Fibroblast of skin of abdomen (primary cell): ENCODE data around the gene AKAP13.
"Not testable (repeated sequence)": the region's sequence is repeated elsewhere in the genome, so short reads cannot be mapped to it uniquely, and the experiment has no call there.

Experiments
- DNase-seq: peaks from one replicate; pipeline ENCODE4 v3.0.0-alpha.2; 2013

Gene AKAP13

DNA sequence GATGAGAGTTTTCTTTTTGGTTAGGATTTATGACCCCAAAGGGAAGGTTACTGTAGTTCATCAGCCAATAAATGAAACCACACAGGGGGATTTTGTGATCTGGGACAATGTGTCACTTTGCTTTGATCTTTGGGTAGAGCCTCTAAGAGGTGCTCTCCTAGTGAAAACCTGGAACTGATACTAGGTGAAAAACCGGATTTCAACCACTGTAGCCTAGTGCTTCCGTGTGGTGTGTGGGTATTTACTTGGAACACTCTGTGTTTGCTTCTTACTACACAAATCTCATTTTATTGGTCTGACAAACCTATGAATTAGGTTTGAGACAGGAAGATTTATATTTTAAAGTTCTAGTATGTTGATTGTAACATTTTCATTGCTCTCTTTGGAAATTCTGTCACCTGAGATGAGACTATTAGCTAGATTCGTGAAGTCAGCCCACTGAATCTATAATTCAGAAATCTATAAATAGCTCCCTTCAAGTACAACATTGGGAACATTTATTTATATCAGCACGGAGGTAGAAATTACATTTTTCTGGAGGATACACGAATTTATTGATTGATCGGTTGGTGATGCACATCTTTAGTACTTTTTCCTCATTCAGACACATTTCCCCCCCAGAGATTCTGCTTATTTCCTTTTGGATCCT lies 119.8 kb downstream of the AKAP13 start:
- no peak for DNase-seq

DNA sequence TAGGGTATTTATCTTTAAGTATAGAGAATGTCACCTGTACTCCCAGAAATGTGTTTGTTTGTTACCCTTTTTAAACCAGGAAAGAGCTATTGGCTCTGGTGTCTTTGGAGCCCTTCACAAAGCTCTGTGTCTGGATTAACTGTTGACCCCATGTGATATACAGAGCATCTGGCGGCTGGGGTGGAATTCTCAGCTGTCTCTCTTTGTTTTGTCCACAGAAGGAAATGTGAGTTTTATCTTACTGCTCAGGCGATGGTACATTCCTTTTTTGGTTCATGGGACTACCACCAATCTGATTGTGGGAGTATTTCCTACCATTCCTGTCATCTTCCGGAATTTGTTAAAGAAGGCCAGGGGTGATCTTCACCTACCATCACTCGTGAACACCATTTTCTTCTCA lies 120.3 kb downstream of the AKAP13 start:
- no peak for DNase-seq

DNA sequence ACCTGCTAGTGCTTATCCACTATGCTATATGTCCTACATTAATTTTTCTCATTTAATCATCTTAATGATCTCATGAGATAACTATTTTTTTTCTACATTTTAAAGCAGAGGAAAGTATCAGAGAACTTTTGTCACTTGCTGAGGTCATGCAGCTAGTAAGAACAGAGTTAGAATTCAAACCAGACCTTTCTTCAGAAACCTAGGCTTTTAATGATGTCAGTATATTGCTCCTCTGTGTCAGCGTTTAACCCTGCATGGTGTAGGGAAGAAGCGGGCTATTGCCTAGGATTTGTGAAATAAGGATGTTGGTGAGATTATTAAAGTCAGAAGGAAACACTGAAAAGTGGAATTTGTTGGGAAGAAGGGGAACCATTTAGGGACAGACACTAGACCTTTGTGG lies 121.2 kb downstream of the AKAP13 start:
- no peak for DNase-seq

DNA sequence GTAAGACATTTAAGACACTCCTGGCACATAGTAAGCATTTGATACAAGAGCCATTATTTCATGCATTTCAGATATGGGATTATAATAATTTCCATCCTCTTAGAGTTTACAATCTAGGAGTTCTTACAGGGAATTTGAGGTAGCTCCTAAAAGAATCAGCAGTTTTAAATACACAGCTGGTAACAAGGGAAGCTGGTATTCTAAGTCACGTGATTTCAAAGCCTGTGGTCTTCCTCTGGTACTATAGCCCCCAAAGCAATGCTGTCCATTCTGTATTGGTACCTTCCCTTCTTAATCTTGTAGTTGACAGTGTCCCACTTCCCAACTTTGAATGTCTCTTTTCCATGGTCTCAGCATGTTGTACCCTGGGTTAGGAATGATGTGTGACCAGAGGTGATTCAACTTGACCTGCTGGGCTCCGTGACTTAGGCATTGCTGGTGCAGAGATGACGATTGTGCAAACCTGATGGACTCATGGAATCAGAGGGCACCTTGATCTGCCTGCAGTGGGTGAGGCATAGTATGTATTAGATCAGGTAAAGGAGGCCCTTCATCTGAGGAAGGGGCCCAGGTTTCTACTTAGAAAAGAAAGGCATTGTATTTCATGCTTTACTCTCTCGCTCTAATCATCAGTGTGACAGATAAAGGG lies 122.9 kb downstream of the AKAP13 start:
- DNase-seq = no peak

DNA sequence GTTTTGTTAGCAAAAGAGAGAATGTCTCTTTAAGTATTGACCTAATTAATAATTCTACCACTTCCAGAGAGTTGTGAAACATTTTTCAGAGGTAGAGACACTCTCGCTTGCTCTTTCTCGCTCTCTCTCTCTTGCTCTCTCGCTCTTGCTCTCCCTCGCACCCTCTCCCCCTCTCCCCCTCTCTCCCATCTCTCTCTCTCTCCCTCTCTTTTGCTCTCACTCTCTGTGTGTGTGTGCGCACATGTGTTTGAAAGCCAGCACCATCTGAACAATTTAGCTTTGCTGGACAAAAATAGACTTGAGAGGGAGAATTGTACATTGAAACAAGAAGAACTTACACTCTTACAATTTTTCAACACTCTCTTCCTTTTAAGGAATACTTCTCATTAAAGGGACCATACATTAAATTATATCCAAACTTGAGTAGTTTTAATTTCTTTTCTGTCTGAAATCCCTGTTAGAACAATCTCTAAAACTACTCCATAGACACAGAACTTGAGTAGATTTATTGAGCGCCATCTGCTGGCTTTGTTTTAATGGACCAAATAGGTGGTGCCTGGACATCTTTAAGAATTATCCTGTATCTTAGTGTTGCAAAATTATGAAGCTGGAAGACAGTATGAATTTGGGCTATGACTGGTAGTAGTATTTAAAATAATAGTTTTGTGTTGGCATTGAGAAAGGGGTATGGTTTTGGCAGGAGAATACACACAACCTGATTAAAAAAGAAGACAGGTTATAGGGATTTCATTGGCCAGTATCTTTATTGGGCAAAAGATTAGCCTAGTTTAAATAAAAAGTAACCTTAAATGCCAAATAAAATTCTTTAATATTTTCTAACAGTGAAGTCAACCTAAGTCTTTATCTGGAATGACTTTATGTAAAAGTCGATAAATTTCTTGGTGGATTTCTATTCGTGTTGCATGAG lies 124.6 kb downstream of the AKAP13 start:
- DNase-seq = peak; percentile 62

DNA sequence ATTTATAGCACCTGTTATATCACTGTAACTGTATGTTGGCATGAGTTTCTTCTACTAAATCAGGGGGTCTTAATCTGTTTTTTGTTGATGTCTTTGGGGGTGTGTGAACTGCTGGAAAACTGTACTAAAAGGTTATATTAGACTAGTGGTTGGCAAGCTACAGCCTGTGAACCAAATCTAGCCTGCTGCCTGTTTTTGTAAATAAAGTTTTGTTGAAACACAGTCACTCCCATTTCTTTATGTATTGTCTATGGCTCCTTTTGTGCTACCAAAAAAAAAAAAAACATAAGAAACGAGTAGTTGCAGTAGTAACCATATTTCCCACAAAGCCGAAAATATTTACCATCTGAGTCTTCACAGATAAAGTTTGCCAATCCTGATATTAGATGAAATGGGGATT lies 126.7 kb downstream of the AKAP13 start:
- no peak for DNase-seq

DNA sequence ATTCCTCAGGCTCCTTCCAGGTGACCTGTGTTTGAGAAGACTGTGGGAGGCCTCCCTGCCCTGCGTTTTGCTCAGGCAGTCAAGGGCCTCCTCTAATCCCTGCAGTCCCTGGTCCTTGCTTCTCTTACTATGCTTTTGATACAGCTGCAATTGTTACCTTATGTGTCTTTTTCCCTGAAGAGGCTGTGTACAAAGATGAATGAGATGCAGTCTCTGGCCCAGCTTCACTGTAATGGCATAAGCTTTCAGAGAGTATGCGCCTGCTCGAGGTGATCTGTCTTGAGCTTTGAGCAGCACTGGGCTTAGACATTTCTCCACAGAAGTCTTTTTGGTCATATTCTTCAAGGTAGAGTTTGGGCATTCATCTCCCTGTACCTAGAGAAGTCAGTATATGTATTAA lies 129.6 kb downstream of the AKAP13 start:
- no peak for DNase-seq

DNA sequence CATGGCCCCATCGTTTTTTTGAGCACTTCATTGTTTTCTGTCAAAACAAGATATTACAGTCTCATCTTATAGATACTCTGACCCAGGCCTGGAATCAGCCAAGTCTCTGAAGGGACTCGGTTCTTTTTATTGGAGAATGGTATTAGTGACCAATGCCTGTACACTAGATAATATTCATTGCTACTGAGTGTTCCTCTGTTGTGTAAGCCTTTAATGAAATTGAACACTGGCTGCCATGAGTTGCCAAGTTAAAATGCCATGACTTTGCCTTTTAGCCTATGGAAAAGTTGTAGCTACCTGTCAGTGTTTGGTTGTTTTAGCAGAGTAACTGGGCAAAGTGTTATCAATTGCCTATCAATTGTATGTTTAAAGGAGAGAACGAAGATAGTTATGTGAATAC lies 134.0 kb downstream of the AKAP13 start:
- no peak for DNase-seq

DNA sequence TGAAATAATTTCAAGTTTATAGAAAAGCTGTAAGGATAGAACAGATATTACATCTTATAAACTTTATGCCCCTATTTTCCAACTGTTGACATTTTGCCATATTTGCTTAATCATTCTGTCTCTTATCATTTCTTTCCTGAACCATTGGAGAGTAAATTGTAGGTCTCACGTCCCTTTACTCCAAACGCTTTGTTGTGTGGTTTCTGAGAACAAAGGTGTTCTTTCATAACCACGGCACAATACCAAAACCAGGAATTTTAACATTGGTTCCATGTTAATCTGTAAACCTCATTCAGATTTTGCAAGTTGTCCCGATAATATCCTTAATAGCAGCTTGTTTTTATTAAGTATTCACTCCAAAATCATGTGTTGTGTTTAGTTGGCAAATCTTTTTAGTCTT lies 134.8 kb downstream of the AKAP13 start:
- no peak for DNase-seq

DNA sequence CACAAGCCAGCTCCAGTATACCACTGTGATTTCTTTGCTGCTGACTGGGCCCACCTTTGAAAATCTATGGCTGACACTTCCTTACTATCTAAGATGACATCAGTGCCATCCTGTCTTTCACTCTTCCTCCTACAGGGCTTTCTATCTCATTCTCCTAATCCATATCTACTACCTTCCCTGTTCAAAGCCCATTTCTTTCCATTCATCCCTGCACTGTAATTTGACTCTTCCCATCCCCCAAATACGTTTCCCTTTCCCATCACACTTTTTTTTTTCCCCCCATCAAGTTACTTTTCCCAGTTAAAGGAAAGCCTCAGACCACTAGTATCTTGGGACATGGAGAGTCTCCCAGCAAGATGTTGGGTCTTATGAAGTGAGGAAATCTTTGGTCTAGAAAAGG lies 136.7 kb downstream of the AKAP13 start:
- no peak for DNase-seq

DNA sequence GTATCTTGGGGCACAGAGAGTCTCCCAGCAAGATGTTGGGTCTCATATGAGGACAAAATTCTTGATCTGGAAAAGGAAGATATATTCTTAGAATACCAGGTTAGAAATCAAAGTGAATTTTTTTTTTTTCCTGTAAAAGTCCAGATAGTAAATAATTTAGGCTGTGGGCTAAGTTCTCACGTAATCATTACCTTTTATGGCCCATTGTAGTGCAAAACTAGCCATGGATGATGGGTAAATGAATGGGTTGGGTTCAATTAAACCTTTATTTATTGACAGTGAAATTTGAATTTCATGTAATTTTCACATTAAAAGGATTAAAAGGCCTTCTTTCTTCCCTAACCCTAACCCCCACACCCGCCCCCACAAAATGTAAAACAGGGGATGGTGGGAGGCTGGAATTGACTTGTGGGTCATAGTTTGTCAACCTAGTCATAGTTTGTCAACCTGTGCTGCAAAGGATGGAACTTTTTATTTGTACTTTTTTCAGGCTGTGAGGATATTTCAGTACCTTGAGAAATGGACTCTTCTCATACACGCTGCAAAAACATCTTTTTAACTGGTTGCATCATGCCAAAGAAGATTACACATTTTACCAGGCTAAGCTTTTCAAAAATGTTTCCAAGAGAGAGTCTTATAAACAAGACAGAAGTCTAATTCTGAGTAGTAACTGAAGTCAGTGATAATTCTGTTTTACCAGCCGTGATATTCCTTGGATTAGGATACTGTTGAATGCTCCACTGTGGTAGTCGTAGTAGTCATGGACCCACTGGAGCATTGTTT lies 138.8 kb downstream of the AKAP13 start:
- DNase-seq = peak; percentile 10

DNA sequence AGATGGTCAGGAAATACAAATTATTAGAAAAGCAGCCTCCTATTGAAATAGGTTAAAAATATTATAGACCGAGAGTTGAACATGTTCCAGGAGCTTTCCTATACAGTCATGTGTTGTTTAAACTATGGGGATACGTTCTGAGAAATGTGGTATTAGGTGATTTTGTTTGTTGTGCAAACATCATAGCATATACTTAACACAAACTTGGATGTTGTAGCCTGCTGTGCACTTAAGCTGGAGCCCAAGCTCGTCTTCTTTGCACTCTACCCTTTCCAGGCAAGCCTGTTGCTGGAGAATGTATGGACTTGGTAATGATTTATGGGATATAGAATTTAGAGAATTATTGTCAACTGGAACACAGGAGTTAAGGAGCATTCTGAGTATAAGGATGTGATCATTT lies 140.2 kb downstream of the AKAP13 start:
- no peak for DNase-seq

DNA sequence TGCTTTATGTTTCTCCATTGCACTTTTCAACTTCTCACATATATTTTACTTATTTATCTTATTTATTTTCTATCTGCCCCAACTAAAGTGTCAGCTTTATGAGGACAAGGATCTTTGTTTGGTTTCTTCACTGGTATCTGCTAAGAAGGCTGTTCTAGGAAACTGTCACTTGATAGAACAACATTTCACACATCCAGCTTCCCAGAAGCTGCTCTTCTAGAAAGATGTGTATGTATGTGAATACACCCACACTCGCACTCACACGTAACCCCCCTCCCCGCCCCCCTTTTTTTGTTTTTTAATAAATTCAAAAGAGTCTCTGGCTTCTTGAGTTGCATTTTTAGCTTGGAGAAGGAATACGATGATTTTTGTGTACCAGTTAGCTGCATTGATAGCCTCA lies 143.1 kb downstream of the AKAP13 start:
- DNase-seq = no peak

DNA sequence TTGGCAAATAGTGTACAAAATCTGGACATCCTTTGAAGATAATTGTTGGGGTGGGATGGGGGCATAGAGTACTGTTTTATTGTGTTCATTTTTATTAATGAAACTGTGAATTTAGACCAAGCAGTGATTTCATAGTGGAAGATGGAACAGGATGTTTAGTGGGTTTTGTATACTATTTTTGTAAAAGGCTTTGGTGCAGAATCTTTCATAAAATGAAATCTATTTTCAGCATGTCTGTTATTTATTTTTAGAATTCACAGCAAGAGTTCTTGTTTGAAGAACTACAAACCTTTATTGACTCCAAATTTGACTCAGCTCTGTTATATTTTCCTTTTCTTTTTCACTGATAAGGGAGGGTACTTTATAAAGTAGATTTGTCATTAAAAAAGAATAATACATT lies 145.4 kb downstream of the AKAP13 start:
- DNase-seq = no peak

DNA sequence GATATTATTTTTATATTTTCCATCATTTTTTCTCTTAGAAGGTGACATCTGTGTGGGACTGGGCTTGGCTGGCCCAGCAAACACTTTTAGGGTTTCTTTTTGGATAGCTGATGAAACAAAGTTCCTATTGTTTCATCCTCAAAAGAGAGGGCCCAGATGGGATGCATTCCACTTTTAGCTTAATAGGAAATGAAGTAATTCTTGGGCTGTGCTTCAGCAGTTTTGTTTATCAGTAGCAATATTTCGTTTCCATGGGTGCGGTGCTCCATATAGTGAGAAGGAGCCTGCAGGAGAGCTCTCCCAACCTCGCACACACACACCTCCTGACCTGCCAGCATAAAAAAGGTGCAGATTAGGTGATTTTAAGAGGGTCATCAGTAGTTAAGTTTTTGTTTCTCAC lies 147.5 kb downstream of the AKAP13 start:
- peak; percentile 82 for DNase-seq

DNA sequence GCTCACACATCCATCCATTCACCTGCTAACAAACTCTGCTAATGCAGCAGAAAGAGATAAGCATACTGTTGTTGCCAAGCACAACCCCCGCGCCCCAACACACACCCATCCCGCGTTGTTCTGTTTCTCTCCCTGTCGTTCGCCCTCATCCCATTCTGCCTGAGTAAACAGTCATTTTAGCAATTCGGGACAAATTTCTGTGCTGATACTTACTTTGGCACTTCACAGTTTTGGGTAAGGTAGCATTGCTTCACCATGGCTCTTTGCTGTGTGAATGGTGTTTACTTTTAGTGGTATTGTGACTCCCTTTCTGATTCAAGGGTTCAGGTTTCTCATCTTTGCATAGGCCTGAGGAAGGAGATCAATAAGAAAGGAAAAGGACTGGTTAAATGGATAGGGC lies 149.7 kb downstream of the AKAP13 start:
- no peak for DNase-seq

DNA sequence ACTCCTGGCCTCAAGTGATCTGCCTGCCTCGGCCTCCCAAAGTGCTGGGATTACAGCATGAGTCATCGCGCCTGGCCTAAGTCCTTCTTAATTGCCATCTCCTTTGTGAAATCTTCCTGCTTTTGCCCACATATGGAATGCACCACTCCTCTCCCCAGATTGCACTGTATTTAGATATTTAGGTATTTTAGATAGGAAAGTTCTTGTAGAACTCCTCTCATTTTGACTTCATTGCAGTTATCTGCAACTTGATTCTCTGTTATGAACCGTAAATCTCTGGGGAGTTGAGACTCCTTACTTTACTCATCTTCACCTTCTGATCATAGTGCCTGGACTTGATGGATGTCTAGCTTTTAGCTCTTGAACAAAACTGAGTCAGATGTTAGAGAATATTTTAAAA lies 150.7 kb downstream of the AKAP13 start:
- peak; percentile 35 for DNase-seq

DNA sequence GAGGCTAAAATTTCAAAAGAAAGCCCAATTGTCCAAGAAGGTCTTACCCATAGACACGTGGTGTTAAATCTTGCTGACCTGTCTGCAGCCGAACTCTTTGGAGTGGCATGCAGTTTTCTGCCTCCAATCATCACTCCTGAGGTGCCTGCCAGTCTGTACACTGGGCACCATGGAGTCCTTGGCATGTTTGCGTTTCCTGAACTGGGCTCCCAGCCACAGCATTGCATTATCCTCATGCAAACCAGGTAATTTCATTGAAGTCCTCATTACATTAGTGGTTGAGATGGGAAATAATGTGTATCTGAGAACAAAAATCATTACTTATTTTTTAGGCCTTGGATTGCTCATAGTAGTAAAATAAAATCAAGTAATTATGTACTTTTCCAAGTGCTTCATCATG lies 152.3 kb downstream of the AKAP13 start:
- no peak for DNase-seq

DNA sequence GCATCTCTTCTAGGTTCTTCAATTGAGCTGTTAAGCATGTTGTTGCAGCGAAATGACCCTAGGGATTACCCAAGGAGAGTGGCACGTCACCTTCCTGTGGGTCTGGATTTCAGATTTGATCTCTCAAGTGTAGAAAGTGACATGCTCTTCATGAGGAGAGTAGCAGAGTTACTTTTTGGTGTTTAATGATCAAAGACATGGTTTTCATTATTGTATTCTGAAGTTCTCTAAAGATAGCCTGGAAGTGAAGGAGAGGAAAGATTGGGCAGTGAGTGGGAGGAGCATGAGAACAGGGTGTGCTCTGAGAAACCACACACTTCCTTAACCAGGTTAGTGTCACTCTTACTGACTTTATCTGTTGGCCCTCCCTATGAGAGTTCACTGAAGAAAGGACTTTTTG lies 153.6 kb downstream of the AKAP13 start:
- DNase-seq = no peak

DNA sequence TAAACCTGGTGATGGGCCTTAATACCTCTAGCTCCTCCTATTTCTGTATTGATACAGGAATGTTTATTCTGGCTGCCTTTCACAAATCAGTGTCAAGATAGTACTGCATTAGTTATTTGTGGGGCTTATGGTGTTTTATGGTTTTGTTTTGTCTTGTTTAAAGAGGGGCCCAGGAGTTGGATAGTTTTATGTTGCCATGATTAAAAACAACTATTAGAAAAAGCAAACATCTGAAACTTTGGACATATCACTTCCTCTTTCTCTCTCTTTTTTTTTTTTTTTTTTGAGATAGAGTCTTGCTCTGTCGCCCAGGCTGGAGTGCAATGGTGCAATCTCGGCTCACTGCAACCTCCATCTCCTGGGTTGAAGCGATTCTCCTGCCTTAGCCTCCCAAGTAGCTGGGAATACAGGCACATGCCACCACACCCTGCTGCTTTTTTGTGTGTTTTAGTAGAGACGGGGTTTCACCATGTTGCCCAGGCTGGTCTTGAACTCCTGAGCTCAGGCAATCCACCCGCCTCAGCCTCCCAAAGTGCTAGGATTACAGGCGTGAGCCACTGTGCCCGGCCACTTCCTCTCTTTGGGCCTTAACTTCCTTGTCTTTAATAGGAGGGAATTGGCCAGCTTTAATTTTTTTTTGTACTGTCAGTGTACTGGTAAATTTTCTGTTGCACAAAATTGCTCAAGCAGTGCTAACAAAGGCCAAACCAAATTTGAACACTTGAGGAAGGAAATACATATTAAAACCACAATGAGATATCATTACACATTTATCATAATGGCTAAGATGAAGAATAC lies 155.3 kb downstream of the AKAP13 start:
- DNase-seq = not testable (repeated sequence)

DNA sequence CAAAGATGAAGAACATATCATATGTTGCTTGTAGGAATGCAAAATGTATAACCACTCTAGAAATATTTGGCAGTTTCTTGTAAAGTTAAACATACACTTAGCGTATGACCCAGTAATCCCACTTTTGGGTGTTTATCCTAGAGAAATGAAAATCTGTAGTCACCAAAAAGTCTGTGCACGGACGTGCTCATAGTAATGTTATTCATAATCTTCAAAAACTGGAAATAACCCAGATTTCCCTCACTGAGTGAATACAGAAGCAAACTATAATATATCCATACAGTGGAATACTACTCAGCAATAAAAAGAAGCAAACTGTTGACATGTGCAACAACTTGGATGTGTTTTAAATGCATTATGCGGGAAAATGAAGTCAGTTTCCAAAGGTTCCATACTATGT lies 155.9 kb downstream of the AKAP13 start:
- no peak for DNase-seq

DNA sequence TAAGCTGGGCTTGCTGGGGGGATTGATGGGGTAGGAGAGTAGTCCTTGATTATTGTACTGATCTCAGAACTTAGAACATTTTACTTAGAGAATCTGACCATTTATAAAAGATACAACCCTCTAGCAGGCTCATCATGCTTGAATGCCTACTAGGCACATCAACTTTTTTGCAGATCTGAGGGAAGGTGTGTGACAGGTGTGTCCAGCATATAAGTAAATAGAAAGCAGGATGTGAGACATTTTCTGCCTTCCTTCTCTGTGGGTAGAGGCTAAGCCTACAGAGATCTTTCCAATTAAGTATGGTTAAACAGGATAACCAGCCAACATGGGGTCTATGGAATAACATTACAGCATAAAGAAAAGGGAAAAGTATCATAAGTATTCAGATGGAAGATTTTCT lies 159.1 kb downstream of the AKAP13 start:
- DNase-seq = no peak
